ENCODE data around the gene APOBEC3B. TPM values are rescaled to one million over a fixed set of nuclear protein-coding genes. Genes with fewer than 3 reads are reported as not detected.
"Not testable (repeated sequence)": the region's sequence is repeated elsewhere in the genome, so short reads cannot be mapped to it uniquely, and the experiment has no call there.

APOBEC3B gene
- polyA plus RNA-seq, 6 donors from 2014 or later, result 0.44 to 1.5 (median 0.56) TPM; not detected in 1

DNA sequence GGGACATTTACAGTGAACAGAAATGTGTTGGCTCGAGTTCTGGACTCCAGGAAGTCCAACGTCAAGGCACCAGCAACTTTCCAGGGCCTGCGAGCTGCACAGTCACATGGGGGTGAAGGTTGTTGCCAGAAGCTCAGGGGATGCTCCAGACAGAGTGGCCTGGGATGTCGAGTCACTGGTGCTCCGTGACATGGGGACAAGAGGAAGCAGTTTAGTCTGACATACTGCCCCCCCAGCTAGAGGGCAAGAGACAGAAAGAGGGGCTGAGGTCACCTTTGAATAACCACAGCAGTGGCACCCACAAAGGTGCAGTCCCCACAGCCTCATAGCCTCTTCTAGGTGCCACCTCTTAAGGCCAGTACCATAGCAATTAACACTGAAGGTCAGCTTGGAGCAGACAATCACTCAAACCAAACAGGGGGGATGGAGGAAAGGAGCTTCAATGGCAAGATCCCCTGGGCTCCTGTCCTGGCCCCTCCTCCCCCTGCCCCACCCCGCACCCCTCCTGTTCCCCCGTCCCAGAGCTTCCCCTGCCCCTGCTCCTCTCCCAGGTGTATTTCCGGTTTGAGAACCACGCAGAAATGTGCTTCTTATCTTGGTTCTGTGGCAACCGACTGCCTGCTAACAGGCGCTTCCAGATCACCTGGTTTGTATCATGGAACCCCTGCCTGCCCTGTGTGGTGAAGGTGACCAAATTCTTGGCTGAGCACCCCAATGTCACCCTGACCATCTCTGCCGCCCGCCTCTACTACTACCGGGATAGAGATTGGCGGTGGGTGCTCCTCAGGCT, 42.6 kb downstream of the APOBEC3B start:
- peak overlapping the region in 4 of 8 donors; percentile 20 to 96 (median 72) for H3K4me3 Mint-ChIP-seq
- ATAC-seq (ENCODE audit: low read depth in 2 of 2) (no peak), DNase-seq (no peak)
- H3K27me3 Mint-ChIP-seq, result no peaks in the 10 kb centered on the region
- no peaks in the 10 kb centered on the region for H3K9me3 Mint-ChIP-seq
- peaks cover 49 to 76% (median 72%) of the 10 kb centered on the region in 3 donors for H3K4me1 Mint-ChIP-seq
- H3K36me3 Mint-ChIP-seq, result peaks cover 0 to 9% of the 10 kb centered on the region in 2 donors
- peak overlapping the region; percentile 27 to 81 (median 60) for H3K27ac Mint-ChIP-seq

DNA sequence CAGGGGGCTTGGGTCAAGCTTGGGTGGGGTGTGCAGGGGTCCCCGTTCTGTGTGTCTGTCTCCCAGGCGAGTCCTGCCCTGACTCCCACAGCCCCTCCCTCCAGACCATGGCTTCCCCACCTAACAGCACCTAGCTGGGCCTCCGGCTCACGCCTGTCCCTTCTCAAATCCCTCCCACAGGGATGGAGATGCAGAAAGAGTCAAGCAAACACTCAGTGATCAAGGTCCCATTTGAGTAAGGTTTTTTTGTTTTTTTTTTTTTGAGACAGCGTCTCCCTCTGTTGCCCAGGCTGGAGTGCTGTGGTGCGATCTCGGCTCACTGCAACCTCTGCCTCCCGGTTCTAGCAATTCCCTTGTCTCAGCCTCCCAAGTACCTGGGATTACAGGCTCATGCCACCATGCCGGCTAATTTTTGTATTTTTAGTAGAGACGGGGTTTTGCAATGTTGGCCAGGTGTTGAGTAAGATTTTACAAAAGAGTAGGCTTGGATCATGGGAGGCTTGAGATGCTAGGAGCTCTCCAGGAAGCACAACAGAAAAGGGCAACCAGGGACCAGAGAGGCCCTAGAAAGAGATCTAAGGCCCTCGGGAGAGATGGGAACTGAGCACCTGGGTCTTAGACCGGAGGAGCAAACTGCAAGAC, 44.5 kb downstream of the APOBEC3B start:
- no peaks in the 10 kb centered on the region for H3K9me3 Mint-ChIP-seq
- peak overlapping the region in 5 of 6 donors; percentile 42 to 95 (median 76) for H3K27ac Mint-ChIP-seq
- no peak for ATAC-seq (ENCODE audit: low read depth in 2 of 2)
- H3K4me3 Mint-ChIP-seq, result peak overlapping the region in 1 of 8 donors; percentile 12
- DNase-seq, result no peak
- no peaks in the 10 kb centered on the region for H3K27me3 Mint-ChIP-seq
- H3K4me1 Mint-ChIP-seq, result peaks cover 38 to 63% (median 57%) of the 10 kb centered on the region in 3 donors
- peaks cover 0 to 9% of the 10 kb centered on the region in 2 donors for H3K36me3 Mint-ChIP-seq

DNA sequence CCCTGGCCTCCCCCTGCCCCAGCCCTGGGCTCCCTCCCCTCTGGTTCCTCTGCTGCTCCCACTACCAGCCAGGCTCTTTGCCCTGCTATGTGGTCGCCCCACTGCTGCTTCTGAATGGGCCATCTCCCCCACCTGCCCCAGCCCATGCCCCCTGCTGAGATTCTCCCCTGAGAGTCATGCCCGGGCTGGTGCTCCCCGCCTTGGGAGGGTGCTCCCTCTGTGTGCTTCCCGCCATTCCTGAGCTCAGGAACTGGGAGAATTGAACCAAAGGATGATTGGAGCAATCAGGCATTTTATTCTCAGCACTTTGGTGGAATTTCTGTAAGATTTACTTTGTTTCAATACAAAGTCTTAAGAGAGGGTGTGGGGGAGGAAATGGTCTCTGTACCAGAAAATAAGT, 45.6 kb downstream of the APOBEC3B start:
- no peak for DNase-seq
- Mint-ChIP-seq H3K4me3 (no peak overlapping the region), H3K4me1 (peaks cover 33 to 54% (median 46%) of the 10 kb centered on the region in 3 donors), H3K27me3 (no peaks in the 10 kb centered on the region), H3K27ac (peak overlapping the region in 3 of 6 donors; percentile 63 to 69 (median 64)), H3K36me3 (peaks cover 0 to 9% of the 10 kb centered on the region in 2 donors), H3K9me3 (no peaks in the 10 kb centered on the region)
- no peak for ATAC-seq (ENCODE audit: low read depth in 2 of 2)

GRCh38 chr22:39028281-39028680, 46.1 kb downstream of the APOBEC3B start:
- H3K4me1 Mint-ChIP-seq, result peaks cover 33 to 49% (median 46%) of the 10 kb centered on the region in 3 donors
- H3K27me3 Mint-ChIP-seq, result no peaks in the 10 kb centered on the region
- H3K4me3 Mint-ChIP-seq, result no peak overlapping the region
- H3K36me3 Mint-ChIP-seq, result peaks cover 0 to 9% of the 10 kb centered on the region in 2 donors
- H3K27ac Mint-ChIP-seq, result peak overlapping the region in 4 of 6 donors; percentile 37 to 69 (median 58)
- ATAC-seq (ENCODE audit: low read depth in 2 of 2) (no peak), DNase-seq (no peak)
- H3K9me3 Mint-ChIP-seq, result no peaks in the 10 kb centered on the region

- no peak for DNase-seq
- Mint-ChIP-seq H3K36me3 (peaks cover 0 to 9% of the 10 kb centered on the region in 2 donors), H3K4me1 (peaks cover 28 to 45% (median 37%) of the 10 kb centered on the region in 3 donors), H3K4me3 (no peak overlapping the region), H3K27ac (peak overlapping the region in 1 of 6 donors; percentile 19), H3K27me3 (no peaks in the 10 kb centered on the region), H3K9me3 (no peaks in the 10 kb centered on the region)
- no peak for ATAC-seq (ENCODE audit: low read depth in 2 of 2)
Measured at GRCh38 chr22:39029227-39029626, 47.1 kb downstream of the APOBEC3B start.

DNA sequence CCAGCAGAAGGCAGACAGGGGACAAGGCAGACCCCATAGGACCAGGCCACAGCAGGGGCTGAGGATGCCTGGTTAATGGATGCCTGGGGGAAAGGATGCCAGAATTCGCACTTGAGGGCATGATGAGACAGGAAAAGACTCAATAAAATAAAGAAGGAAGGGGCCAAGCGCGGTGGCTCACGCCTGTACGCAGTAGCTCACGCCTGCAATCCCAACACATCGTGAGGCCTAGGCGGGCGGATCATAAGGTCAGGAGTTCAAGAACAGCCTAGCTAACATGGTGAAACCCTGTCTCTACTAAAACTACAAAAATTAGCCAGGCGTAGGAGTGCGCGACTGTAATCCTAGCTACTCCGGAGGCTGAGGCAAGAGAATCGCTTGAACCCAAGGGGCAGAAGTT, 48.6 kb downstream of the APOBEC3B start:
- Mint-ChIP-seq H3K27me3 (no peaks in the 10 kb centered on the region), H3K36me3 (peaks cover 0 to 8% of the 10 kb centered on the region in 2 donors), H3K4me3 (no peak overlapping the region), H3K9me3 (no peaks in the 10 kb centered on the region), H3K27ac (peak overlapping the region in 2 of 6 donors; percentile 15 to 85), H3K4me1 (peaks cover 17 to 33% (median 22%) of the 10 kb centered on the region in 3 donors)
- ATAC-seq (ENCODE audit: low read depth in 2 of 2) (no peak), DNase-seq (no peak)

GRCh38 chr22:39031434-39032295, 49.5 kb downstream of the APOBEC3B start:
- Mint-ChIP-seq H3K27ac (peak overlapping the region in 4 of 6 donors; percentile 10 to 92 (median 73)), H3K4me1 (peaks cover 14 to 34% (median 19%) of the 10 kb centered on the region in 3 donors)

GRCh38 chr22:39037071-39037470, 54.9 kb downstream of the APOBEC3B start:
- not testable (repeated sequence) for H3K36me3 Mint-ChIP-seq; ATAC-seq (ENCODE audit: low read depth in 2 of 2); H3K9me3 Mint-ChIP-seq; H3K4me3 Mint-ChIP-seq; H3K27me3 Mint-ChIP-seq; DNase-seq
- Mint-ChIP-seq H3K27ac (peak overlapping the region in 4 of 6 donors; percentile 59 to 93 (median 85)), H3K4me1 (peaks cover 23 to 46% (median 29%) of the 10 kb centered on the region in 3 donors)

More at GRCh38 chr22:39031434-39032295, 49.5 kb downstream of the APOBEC3B start:
- ATAC-seq (ENCODE audit: low read depth in 2 of 2); H3K4me3 Mint-ChIP-seq; H3K27me3 Mint-ChIP-seq; H3K36me3 Mint-ChIP-seq; H3K9me3 Mint-ChIP-seq; DNase-seq: not testable (repeated sequence)

DNA sequence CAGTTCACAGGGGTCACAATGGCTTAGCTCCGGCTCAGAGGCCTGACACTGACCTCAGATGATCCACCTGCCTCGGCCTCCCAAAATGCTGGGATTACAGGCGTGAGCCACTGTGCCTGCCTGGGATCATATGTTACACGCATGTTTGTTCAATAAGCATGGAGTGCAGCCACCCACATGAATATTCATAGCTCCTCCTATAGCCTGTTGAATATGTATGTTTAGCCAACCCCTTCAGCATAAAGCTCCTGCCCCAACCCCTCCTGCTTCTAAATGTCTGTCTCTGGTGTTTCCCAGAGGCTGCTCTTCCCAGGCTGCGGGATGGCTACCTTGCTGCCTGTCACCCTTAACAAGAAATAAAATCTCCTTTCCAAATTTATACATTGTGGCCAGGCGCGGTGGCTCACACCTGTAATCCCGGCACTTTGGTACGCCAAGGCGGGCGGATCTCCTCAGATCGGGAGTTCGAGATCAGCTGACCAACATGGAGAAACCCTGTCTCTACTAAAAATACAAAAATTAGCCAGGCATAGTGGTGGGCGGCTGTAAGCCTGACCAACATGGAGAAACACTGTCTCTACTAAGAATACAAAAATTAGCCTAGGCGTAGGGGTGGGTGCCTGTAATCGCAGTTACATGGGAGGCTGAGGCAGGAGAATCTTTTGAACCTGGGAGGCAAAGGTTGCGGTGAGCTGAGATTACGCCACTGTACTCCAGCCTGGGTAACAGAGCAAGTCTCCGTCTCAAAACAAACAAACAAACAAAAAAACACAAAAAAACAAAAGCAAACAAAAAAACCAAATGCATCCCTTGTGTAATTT, 57.4 kb downstream of the APOBEC3B start:
- Mint-ChIP-seq H3K4me1 (peaks cover 31 to 58% (median 38%) of the 10 kb centered on the region in 3 donors), H3K36me3 (peaks cover 0 to under 1% of the 10 kb centered on the region in 2 donors), H3K27me3 (no peaks in the 10 kb centered on the region), H3K9me3 (no peaks in the 10 kb centered on the region), H3K4me3 (peak overlapping the region; percentile 80 to 96 (median 92)), H3K27ac (peak overlapping the region; percentile 81 to 96 (median 86))
- DNase-seq (no peak), ATAC-seq (ENCODE audit: low read depth in 2 of 2) (no peak)

DNA sequence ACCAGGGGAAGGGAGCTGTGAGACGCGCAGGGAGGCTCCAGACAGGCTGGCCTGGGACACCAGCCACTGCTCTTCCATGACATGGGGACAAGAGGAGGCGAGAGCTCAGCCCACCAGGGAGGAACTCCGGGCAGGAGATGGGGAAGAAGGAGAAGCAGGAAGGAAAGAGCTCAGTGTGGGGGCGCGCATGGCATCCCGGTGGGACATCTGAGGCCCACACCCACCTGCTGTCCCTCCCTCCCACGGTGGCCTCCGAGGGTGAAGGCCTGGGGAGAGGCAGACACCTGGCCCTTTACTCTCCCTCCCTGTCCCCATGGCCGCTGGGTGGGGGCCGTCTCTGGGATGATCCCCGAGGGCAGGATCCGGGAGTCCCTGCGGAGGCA, 58.0 kb downstream of the APOBEC3B start:
- H3K27me3 Mint-ChIP-seq; DNase-seq; H3K9me3 Mint-ChIP-seq; ATAC-seq (ENCODE audit: low read depth in 2 of 2); H3K36me3 Mint-ChIP-seq: not testable (repeated sequence)
- Mint-ChIP-seq H3K27ac (peak overlapping the region in 5 of 6 donors; percentile 82 to 96 (median 87)), H3K4me3 (peak overlapping the region; percentile 80 to 96 (median 92)), H3K4me1 (peaks cover 35 to 63% (median 42%) of the 10 kb centered on the region in 3 donors)

DNA sequence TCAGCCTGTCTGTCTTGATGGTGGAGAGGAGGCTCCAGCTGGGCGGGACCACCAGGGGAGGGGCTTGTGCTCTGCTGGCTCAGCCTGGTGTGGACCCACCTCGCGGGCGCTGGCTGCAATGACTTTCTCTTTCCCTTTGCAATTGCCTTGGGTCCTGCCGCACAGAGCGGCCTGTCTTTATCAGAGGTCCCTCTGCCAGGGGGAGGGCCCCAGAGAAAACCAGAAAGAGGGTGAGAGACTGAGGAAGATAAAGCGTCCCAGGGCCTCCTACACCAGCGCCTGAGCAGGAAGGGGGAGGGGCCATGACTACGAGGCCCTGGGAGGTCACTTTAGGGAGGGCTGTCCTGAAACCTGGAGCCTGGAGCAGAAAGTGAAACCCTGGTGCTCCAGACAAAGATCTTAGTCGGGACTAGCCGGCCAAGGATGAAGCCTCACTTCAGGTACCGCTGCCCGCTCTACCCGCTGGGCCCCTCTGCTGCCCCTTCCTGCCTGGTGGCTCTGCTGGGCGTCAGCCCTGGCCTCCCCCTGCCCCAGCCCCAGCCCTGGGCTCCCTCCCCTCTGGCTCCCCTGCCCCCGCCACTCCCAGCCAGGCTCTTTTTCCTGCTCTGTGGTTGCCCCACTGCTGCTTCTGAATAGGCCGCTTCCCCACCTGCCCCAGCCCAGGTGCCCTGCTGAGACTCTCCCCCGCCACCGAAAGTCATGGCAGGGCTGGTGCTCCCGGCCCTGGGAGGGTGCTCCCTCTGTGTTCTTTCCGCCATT, 58.6 kb downstream of the APOBEC3B start, which contains the start of gene APOBEC3F:
APOBEC3F (plus strand) TSS at position 327 of the 759 bp plus-strand sequence; CDS start at position 424, 97 bp downstream.
- peaks cover 0 to 12% of the 10 kb centered on the region in 2 donors for H3K36me3 Mint-ChIP-seq
- peaks cover 41 to 67% (median 48%) of the 10 kb centered on the region in 3 donors for H3K4me1 Mint-ChIP-seq
- DNase-seq (peak; percentile 71), ATAC-seq (ENCODE audit: low read depth in 2 of 2) (peak; percentile 89 to 97)
- H3K4me3 Mint-ChIP-seq, result peak within 1 kb of the TSS; percentile 91 to 96 (median 94)
- H3K27ac Mint-ChIP-seq, result peak within 1 kb of the TSS; percentile 85 to 97 (median 94)
- not testable (repeated sequence) for H3K9me3 Mint-ChIP-seq, H3K27me3 Mint-ChIP-seq
